ENCODE measurements around the gene DMRTA2.

- TF ChIP-seq CTCF (IDR thresholded peaks at IDR 0.05), result no peak
- TF ChIP-seq POLR2AphosphoS5 (IDR thresholded peaks at IDR 0.05), result no peak
Observed at GRCh38 chr1:50373532-50373931, 49.7 kb downstream of the DMRTA2 start.

All from prostate gland (tissue), 2 donors.